Measurements from ENCODE around the gene FOLR3.

- no peak for TF ChIP-seq RCOR1 (IDR thresholded peaks at IDR 0.05; ENCODE audit: insufficient replicate concordance, low read length)
- no peak for TF ChIP-seq RAD21 (IDR thresholded peaks at IDR 0.05; ENCODE audit: low read length)
- TF ChIP-seq CTCF (conservative IDR thresholded peaks at IDR 0.05; ENCODE audit: low read depth, low read length): no peak
- no peak for TF ChIP-seq POLR2A (IDR thresholded peaks at IDR 0.05; ENCODE audit: low read depth, low read length)
- TF ChIP-seq BHLHE40 (IDR thresholded peaks at IDR 0.05; ENCODE audit: low read depth, low read length): no peak
- TF ChIP-seq FOS (IDR thresholded peaks at IDR 0.05; ENCODE audit: low read depth, low read length): no peak
- no peak for TF ChIP-seq CHD1 (IDR thresholded peaks at IDR 0.05; ENCODE audit: low read depth, low read length)
- TF ChIP-seq MAZ (IDR thresholded peaks at IDR 0.05; ENCODE audit: borderline replicate concordance, low read depth, low read length): no peak
- no peak for TF ChIP-seq USF2 (IDR thresholded peaks at IDR 0.05; ENCODE audit: low read depth, low read length)
- TF ChIP-seq MXI1 (IDR thresholded peaks at IDR 0.05; ENCODE audit: borderline replicate concordance, low read depth, low read length): no peak
- no peak for TF ChIP-seq MAFK (IDR thresholded peaks at IDR 0.05; ENCODE audit: low read depth, low read length)
- TF ChIP-seq RFX5 (IDR thresholded peaks at IDR 0.05; ENCODE audit: low read depth, low read length): no peak
- TF ChIP-seq CEBPB (IDR thresholded peaks at IDR 0.05; ENCODE audit: low read depth, low read length): no peak
- TF ChIP-seq SMC3 (IDR thresholded peaks at IDR 0.05; ENCODE audit: low read depth, low read length): no peak
Observed at GRCh38 chr11:72136684-72137262, 1.2 kb downstream of the FOLR3 start.

Measured in IMR-90 (cell line).